Stomach (tissue), 9 donors: ENCODE measurements around the gene SERPINA4. TPM values are rescaled to one million over a fixed set of nuclear protein-coding genes. Genes with fewer than 3 reads are reported as not detected.

ENCODE experiments used
- DNase-seq, 2 donors: peaks; one replicate each; pipeline versions ENCODE4 v3.0.0 to v3.0.0-alpha.2; 2013 to 2019
- H3K27ac ChIP-seq, 5 donors: fragments of 200-600 bp in 4 of 5; sonication (generic) in 4 of 5; one replicate each; pipeline ENCODE4 v1.5.1; 2013 to 2019; ENCODE audit warnings: mild to moderate bottlenecking in 1 of 5, moderate library complexity in 1 of 5
- H3K27me3 ChIP-seq, 3 donors: fragments of 200-600 bp; sonication (generic); one replicate each; pipeline ENCODE4 v1.5.1; 2017 to 2019; ENCODE audit warnings: mixed run types in 1 of 3
- H3K36me3 ChIP-seq, 4 donors: fragments of 200-600 bp; sonication (generic); 1 replicate in 3 of 4; 2 replicates in 1 of 4; pipeline ENCODE4 v1.5.1; 2016 to 2019
- H3K4me1 ChIP-seq, 4 donors: fragments of 200-600 bp; sonication (generic); one replicate each; pipeline ENCODE4 v1.5.1; 2016 to 2019
- H3K4me3 ChIP-seq, 4 donors: fragments of 200-600 bp; sonication (generic) in 3 of 4; one replicate each; pipeline ENCODE4 v1.5.1; 2016 to 2019; ENCODE audit warnings: mild to moderate bottlenecking in 1 of 4
- H3K9me3 ChIP-seq, 4 donors: fragments of 200-600 bp; sonication (generic); one replicate each; pipeline ENCODE4 v1.5.1; 2016 to 2019
- EP300 ChIP-seq: sonication (generic); formaldehyde crosslinking; IDR thresholded peaks from one replicate; pipeline ENCODE4 v1.6.1; 2017; ENCODE audit warnings: antibody characterized with exemption
- POLR2A ChIP-seq, 4 donors: fragments of 450-650 bp; IDR thresholded peaks; one replicate each; pipeline ENCODE4 v1.6.1; 2016; ENCODE audit warnings: antibody characterized with exemption in 4 of 4, control low read depth in 2 of 4, mild to moderate bottlenecking in 1 of 4, moderate library complexity in 1 of 4
- POLR2AphosphoS5 ChIP-seq, 3 donors: sonication (generic); formaldehyde crosslinking; IDR thresholded peaks; one replicate each; pipeline ENCODE4 v1.6.1; 2016; ENCODE audit warnings: antibody characterized with exemption in 3 of 3
- WGBS, 5 donors: extraction: QIAGEN DNeasy Blood & Tissue Kit in 3 of 5; methylation state at CpG; one replicate each; pipeline versions ENCODE4 v1.1.5 to v1.1.7; 2013 to 2018; 5-methylcytosine and 5-hydroxymethylcytosine counted together
- intact Hi-C: fragments of 100-400 bp; cut with DNase I; formaldehyde crosslinking; loops from one replicate; pipeline ENCODE4 v1.15.1; 2023; ENCODE audit warnings: low total_unique reads
- polyA plus RNA-seq, 3 donors: library from polyadenylated mRNA; stranded (reverse); fragments of 200-250 nt; gene quantifications; one replicate each; pipeline ENCODE4 v1.2.3, GENCODE V29; 2013
- total RNA-seq, 5 donors: library from RNA; depleted of rRNA; stranded (reverse); fragments of >200 nt; gene quantifications; one replicate each; pipeline versions ENCODE4 v1.1.0 to v1.2.3, GENCODE V29; 2014 to 2016
- TF ChIP-seq, protein P1 (sequence below), 7 experiments: fragments of 450-650 bp in 4 of 7; fragments of 200-600 bp in 3 of 7; sonication (generic) in 3 of 7; IDR thresholded peaks; one replicate each; pipeline ENCODE4 v1.5.1; 2016 to 2019; ENCODE audit warnings: antibody characterized with exemption in 7 of 7, control low read depth in 2 of 7, mild to moderate bottlenecking in 1 of 7
- donor health status: healthy with polysubstance abuse.
- donor health status: Bipolar disorder and iron deficiency.
- donor health status: healthy.

The SERPINA4 gene
- total and polyA plus RNA-seq, 8 donors = 4.7 to 27.5 (median 14.2) TPM; not detected in 2

DNA sequence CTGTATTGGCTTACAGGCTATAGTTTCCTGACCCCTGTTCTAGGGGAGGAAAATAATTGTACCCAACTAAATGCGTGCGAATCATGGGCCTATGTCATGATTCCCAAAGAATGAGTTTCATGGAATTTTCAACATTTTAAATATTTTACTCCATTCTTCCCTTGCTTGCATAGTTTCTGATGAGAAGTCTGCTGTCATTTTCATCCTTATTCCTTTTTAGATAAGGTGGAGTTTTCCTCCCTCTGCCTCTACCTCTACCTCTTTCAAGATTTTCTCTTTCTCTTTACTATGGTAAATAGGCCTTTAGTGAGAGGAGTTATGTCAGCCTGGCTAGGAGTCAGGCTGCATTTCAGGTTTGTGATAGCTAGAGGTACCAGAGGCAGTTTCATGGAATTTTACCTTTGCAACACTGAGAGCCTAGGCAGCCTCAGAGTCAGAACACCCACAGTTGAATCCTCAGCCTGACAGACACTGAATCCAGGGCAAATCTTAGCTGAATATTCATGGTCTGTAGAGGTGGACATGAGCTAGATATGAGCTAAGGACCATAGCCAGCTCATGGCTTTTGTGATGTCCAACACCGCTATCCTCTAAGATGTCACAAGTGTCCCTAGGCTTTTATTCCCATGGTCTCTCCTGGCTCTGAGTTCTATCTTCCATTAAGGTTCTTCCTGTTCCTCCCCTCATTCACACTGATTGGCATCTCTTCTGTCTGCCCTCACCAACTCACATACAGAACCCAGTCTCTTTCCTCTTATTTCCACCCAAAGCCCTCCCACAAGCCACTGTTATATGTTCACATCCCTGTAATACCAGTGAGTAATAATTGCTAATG lies 57.0 kb downstream of the SERPINA4 start:
- H3K4me3 ChIP-seq = no peak overlapping the region
- peaks cover 0 to 10% (median 0%) of the 10 kb centered on the region in 3 donors for H3K27me3 ChIP-seq
- WGBS, 5 donors = 80 to 98% (median 96%) methylated on average over 3 of the region's 3 CpGs
- H3K36me3 ChIP-seq = peaks cover 0 to 75% (median 40%) of the 10 kb centered on the region in 4 donors
- H3K27ac ChIP-seq = no peak overlapping the region
- peaks cover 15 to 34% (median 26%) of the 10 kb centered on the region in 4 donors for H3K9me3 ChIP-seq
- no peak for DNase-seq
- intact Hi-C loops = no loop called here
- TF ChIP-seq, protein P1, sequence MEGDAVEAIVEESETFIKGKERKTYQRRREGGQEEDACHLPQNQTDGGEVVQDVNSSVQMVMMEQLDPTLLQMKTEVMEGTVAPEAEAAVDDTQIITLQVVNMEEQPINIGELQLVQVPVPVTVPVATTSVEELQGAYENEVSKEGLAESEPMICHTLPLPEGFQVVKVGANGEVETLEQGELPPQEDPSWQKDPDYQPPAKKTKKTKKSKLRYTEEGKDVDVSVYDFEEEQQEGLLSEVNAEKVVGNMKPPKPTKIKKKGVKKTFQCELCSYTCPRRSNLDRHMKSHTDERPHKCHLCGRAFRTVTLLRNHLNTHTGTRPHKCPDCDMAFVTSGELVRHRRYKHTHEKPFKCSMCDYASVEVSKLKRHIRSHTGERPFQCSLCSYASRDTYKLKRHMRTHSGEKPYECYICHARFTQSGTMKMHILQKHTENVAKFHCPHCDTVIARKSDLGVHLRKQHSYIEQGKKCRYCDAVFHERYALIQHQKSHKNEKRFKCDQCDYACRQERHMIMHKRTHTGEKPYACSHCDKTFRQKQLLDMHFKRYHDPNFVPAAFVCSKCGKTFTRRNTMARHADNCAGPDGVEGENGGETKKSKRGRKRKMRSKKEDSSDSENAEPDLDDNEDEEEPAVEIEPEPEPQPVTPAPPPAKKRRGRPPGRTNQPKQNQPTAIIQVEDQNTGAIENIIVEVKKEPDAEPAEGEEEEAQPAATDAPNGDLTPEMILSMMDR (IDR thresholded peaks at IDR 0.05) = no peak
- peaks cover 1 to 17% (median 8%) of the 10 kb centered on the region in 4 donors for H3K4me1 ChIP-seq

DNA sequence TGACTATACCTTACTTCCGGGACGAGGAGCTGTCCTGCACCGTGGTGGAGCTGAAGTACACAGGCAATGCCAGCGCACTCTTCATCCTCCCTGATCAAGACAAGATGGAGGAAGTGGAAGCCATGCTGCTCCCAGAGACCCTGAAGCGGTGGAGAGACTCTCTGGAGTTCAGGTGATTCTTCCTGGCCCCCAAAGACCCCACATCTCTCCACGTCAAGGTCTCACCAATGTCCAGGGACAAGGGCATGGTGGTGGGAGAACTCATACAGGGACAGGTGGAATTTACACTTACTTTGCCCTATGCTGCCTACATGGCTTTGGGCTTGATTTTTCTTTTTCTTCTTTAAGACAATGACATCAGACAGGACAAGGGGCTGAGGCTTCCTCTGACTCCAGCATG lies 58.1 kb downstream of the SERPINA4 start:
- no peak for DNase-seq
- peaks cover 0 to 7% (median 0%) of the 10 kb centered on the region in 4 donors for H3K4me1 ChIP-seq
- TF ChIP-seq POLR2A (IDR thresholded peaks at IDR 0.05) (no peak), EP300 (no peak), POLR2AphosphoS5 (IDR thresholded peaks at IDR 0.05) (no peak)
- TF ChIP-seq, protein P1 (IDR thresholded peaks at IDR 0.05) = no peak
- 87 to 93% (median 90%) methylated on average over 6 of the region's 6 CpGs for WGBS, 5 donors
- intact Hi-C loops = no loop called here
- peaks cover 0 to 21% (median 0%) of the 10 kb centered on the region in 3 donors for H3K27me3 ChIP-seq
- peaks cover 15 to 34% (median 26%) of the 10 kb centered on the region in 4 donors for H3K9me3 ChIP-seq
- no peak overlapping the region for H3K4me3 ChIP-seq
- no peak overlapping the region for H3K27ac ChIP-seq
- peaks cover 0 to 85% (median 46%) of the 10 kb centered on the region in 4 donors for H3K36me3 ChIP-seq

Other genes with a start within 250 kb of the SERPINA4 start
- gene SERPINA6, start 238.1 kb upstream of the SERPINA4 start, total RNA-seq = not detected
- under 1 TPM in 1 of 3 donors, not detected in 2; 0.19 TPM for gene SERPINA6, start 238.1 kb upstream of the SERPINA4 start, polyA plus RNA-seq
- gene SERPINA2, start 194.7 kb upstream of the SERPINA4 start, total RNA-seq = not detected
- gene SERPINA2, start 194.7 kb upstream of the SERPINA4 start, polyA plus RNA-seq = not detected
- gene SERPINA1, start 172.8 kb upstream of the SERPINA4 start, total RNA-seq = 100 to 1,000 TPM in 2 of 5 donors, 10 to 100 TPM in 3; 10.5 to 315 (median 46.3) TPM
- gene SERPINA1, start 172.8 kb upstream of the SERPINA4 start, polyA plus RNA-seq = 1,000 to 10,000 TPM in 1 of 3 donors, 100 to 1,000 TPM in 1, 10 to 100 TPM in 1; 37.6 to 1,332 (median 307) TPM
- not detected for gene SERPINA11, start 108.6 kb upstream of the SERPINA4 start, total RNA-seq
- under 1 TPM in 1 of 3 donors, not detected in 2; 0.08 TPM for gene SERPINA11, start 108.6 kb upstream of the SERPINA4 start, polyA plus RNA-seq
- not detected for gene SERPINA9, start 85.2 kb upstream of the SERPINA4 start, total RNA-seq
- 1 to 10 TPM in 1 of 3 donors, not detected in 2; 1.1 TPM for gene SERPINA9, start 85.2 kb upstream of the SERPINA4 start, polyA plus RNA-seq
- gene SERPINA12, start 52.0 kb upstream of the SERPINA4 start, total RNA-seq = not detected
- gene SERPINA12, start 52.0 kb upstream of the SERPINA4 start, polyA plus RNA-seq = under 1 TPM in 1 of 3 donors, not detected in 2; 0.08 TPM
- 10 to 100 TPM in 1 of 5 donors, 1 to 10 TPM in 2, not detected in 2; 1.7 to 10.7 (median 3.1) TPM for gene SERPINA5, start 20.0 kb downstream of the SERPINA4 start, total RNA-seq
- gene SERPINA5, start 20.0 kb downstream of the SERPINA4 start, polyA plus RNA-seq = 1 to 10 TPM; 2.7 to 5.9 (median 4.6) TPM
- gene SERPINA3, start 50.9 kb downstream of the SERPINA4 start, total RNA-seq = 100 to 1,000 TPM in 1 of 5 donors, 10 to 100 TPM in 4; 15.1 to 392 (median 65.9) TPM
- gene SERPINA3, start 50.9 kb downstream of the SERPINA4 start, polyA plus RNA-seq = 1,000 to 10,000 TPM in 1 of 3 donors, 100 to 1,000 TPM in 2; 109 to 1,820 (median 485) TPM
- not detected for gene GSC, start 208.7 kb downstream of the SERPINA4 start, total RNA-seq
- gene GSC, start 208.7 kb downstream of the SERPINA4 start, polyA plus RNA-seq = under 1 TPM in 1 of 3 donors, not detected in 2; 0.25 TPM